ENCODE data around the gene ZNF600.
A peak's percentile ranks its signal among the peaks of the same experiment; 100 is the strongest.
"Not testable (repeated sequence)": the region's sequence is repeated elsewhere in the genome, so short reads cannot be mapped to it uniquely, and the experiment has no call there.

Gene ZNF600

DNA sequence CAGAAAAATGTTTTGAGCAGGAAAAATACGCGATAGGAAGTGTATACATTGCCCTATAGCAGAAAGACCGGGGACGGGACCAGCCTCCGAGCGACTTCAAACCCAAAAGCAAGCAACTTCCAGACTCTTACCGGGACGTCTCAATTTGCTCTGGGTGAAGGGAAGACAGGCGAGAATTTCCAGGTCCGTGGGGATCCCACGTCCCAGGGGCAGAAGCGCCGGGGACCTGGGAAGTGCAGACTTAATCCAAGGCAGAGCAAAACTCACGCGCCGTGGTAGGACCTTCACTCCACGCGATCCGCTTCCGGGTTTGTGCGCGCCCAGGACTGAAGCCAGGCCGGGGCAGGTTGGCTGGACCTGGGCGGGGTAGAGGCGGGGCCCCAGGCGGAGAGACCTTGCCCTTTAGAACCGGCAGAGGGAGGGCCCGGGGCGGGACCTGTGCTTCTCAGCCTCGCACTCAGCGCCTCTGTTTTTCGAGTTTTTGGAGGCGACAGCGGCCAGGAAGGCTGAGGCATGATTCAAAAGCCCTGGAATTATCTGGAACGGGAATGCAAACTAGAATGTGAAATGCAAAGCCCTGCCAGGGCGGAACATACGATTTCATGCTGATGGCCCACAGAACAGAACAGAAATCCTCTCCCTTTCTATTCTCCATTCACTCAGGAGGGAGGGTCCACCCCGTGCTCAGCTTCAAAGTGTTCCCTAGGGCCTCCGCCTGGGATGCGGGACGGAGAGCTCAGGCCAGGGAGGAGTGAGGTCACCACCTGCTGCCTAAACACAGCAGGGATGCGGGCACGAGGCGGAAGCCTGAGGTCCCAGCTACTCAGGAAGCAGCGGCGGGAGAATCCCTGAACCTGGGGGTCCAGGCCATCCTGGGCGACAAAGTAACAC, at the start of gene ZNF600:
Gene ZNF600, minus strand, starts transcription at position 328 of the 891 bp plus-strand sequence. CDS start 7,903 bp downstream, outside the sequence.
- Histone ChIP-seq H3K9ac (ENCODE audit: low read depth in 1 of 2, low read length in 2 of 2) (peak within 1 kb of the TSS; percentile 77 to 78), H3K27ac (ENCODE audit: low read depth, low read length) (peak within 1 kb of the TSS; percentile 42), H3K4me3 (ENCODE audit: low read depth in 1 of 2, low read length in 2 of 2) (peak within 1 kb of the TSS; percentile 89)
- not testable (repeated sequence) for H3K27me3 ChIP-seq (ENCODE audit: control insufficient read depth in 1 of 2, insufficient read depth in 2 of 2, low read length in 2 of 2); H3K36me3 ChIP-seq (ENCODE audit: control insufficient read depth in 1 of 2, insufficient read depth in 2 of 2, low read length in 2 of 2); H3K4me1 ChIP-seq (ENCODE audit: control insufficient read depth in 1 of 2, insufficient read depth in 2 of 2, low read length in 2 of 2); H3K9me3 ChIP-seq (ENCODE audit: control insufficient read depth in 1 of 2, low read length in 2 of 2)

GRCh38 chr19:52834289-52834688, 47.7 kb upstream of the ZNF600 start:
- H3K9ac ChIP-seq (ENCODE audit: low read depth in 1 of 2, low read length in 2 of 2); H3K27ac ChIP-seq (ENCODE audit: low read depth, low read length); H3K4me1 ChIP-seq (ENCODE audit: control insufficient read depth in 1 of 2, insufficient read depth in 2 of 2, low read length in 2 of 2); H3K4me3 ChIP-seq (ENCODE audit: low read depth in 1 of 2, low read length in 2 of 2); H3K27me3 ChIP-seq (ENCODE audit: control insufficient read depth in 1 of 2, insufficient read depth in 2 of 2, low read length in 2 of 2); H3K36me3 ChIP-seq (ENCODE audit: control insufficient read depth in 1 of 2, insufficient read depth in 2 of 2, low read length in 2 of 2): not testable (repeated sequence)
- peaks cover 43 to 58% of the 10 kb centered on the region in 2 donors for H3K9me3 ChIP-seq (ENCODE audit: control insufficient read depth in 1 of 2, low read length in 2 of 2)

- not testable (repeated sequence) for H3K36me3 ChIP-seq (ENCODE audit: control insufficient read depth in 1 of 2, insufficient read depth in 2 of 2, low read length in 2 of 2); H3K9ac ChIP-seq (ENCODE audit: low read depth in 1 of 2, low read length in 2 of 2); H3K4me1 ChIP-seq (ENCODE audit: control insufficient read depth in 1 of 2, insufficient read depth in 2 of 2, low read length in 2 of 2); H3K4me3 ChIP-seq (ENCODE audit: low read depth in 1 of 2, low read length in 2 of 2); H3K27ac ChIP-seq (ENCODE audit: low read depth, low read length); H3K27me3 ChIP-seq (ENCODE audit: control insufficient read depth in 1 of 2, insufficient read depth in 2 of 2, low read length in 2 of 2)
- H3K9me3 ChIP-seq (ENCODE audit: control insufficient read depth in 1 of 2, low read length in 2 of 2) = peaks cover 36 to 50% of the 10 kb centered on the region in 2 donors
Measured at GRCh38 chr19:52833541-52833940, 47.0 kb upstream of the ZNF600 start.

GRCh38 chr19:52829866-52830265, 43.3 kb upstream of the ZNF600 start:
- peaks cover 19 to 27% of the 10 kb centered on the region in 2 donors for H3K9me3 ChIP-seq (ENCODE audit: control insufficient read depth in 1 of 2, low read length in 2 of 2)
- H3K4me1 ChIP-seq (ENCODE audit: control insufficient read depth in 1 of 2, insufficient read depth in 2 of 2, low read length in 2 of 2); H3K27me3 ChIP-seq (ENCODE audit: control insufficient read depth in 1 of 2, insufficient read depth in 2 of 2, low read length in 2 of 2); H3K4me3 ChIP-seq (ENCODE audit: low read depth in 1 of 2, low read length in 2 of 2); H3K9ac ChIP-seq (ENCODE audit: low read depth in 1 of 2, low read length in 2 of 2); H3K27ac ChIP-seq (ENCODE audit: low read depth, low read length); H3K36me3 ChIP-seq (ENCODE audit: control insufficient read depth in 1 of 2, insufficient read depth in 2 of 2, low read length in 2 of 2): not testable (repeated sequence)

- H3K9ac ChIP-seq (ENCODE audit: low read depth in 1 of 2, low read length in 2 of 2) = no peak overlapping the region
- no peak overlapping the region for H3K4me3 ChIP-seq (ENCODE audit: low read depth in 1 of 2, low read length in 2 of 2)
- H3K36me3 ChIP-seq (ENCODE audit: control insufficient read depth in 1 of 2, insufficient read depth in 2 of 2, low read length in 2 of 2) = no peaks in the 10 kb centered on the region
- no peaks in the 10 kb centered on the region for H3K27me3 ChIP-seq (ENCODE audit: control insufficient read depth in 1 of 2, insufficient read depth in 2 of 2, low read length in 2 of 2)
- H3K4me1 ChIP-seq (ENCODE audit: control insufficient read depth in 1 of 2, insufficient read depth in 2 of 2, low read length in 2 of 2) = no peaks in the 10 kb centered on the region
- peaks cover 0 to 10% of the 10 kb centered on the region in 2 donors for H3K9me3 ChIP-seq (ENCODE audit: control insufficient read depth in 1 of 2, low read length in 2 of 2)
- no peak overlapping the region for H3K27ac ChIP-seq (ENCODE audit: low read depth, low read length)
Measured at GRCh38 chr19:52825765-52826164, 39.2 kb upstream of the ZNF600 start.

DNA sequence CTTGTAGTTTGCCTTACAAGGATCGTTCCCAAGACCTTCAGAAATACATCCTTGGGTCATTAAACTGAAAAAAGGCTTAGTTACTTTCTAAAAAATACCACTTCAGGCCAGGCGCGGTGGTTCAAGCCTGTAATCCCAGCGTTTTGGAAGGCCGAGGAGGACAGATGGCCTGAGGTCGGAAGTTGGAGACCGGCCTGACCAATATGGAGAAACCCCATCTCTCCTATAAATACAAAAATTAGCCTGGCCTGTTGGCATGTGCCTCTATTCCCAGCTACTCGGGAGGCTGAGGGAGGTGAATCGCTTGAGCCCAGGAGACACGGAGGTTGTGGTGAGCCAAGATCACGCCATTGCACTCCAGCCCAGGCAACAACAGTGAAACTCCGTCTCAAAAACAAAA, 37.1 kb upstream of the ZNF600 start:
- Histone ChIP-seq H3K4me1 (ENCODE audit: control insufficient read depth in 1 of 2, insufficient read depth in 2 of 2, low read length in 2 of 2) (no peaks in the 10 kb centered on the region), H3K9ac (ENCODE audit: low read depth in 1 of 2, low read length in 2 of 2) (no peak overlapping the region), H3K9me3 (ENCODE audit: control insufficient read depth in 1 of 2, low read length in 2 of 2) (peaks cover 0 to 8% of the 10 kb centered on the region in 2 donors), H3K27me3 (ENCODE audit: control insufficient read depth in 1 of 2, insufficient read depth in 2 of 2, low read length in 2 of 2) (no peaks in the 10 kb centered on the region), H3K4me3 (ENCODE audit: low read depth in 1 of 2, low read length in 2 of 2) (no peak overlapping the region), H3K27ac (ENCODE audit: low read depth, low read length) (no peak overlapping the region), H3K36me3 (ENCODE audit: control insufficient read depth in 1 of 2, insufficient read depth in 2 of 2, low read length in 2 of 2) (no peaks in the 10 kb centered on the region)

GRCh38 chr19:52821204-52821960, 34.8 kb upstream of the ZNF600 start, which contains the start of gene ZNF28:
Gene ZNF28 (minus strand): TSS chr19:52821633. CDS start chr19:52817958, 3,675 bp downstream.
- Histone ChIP-seq H3K9ac (ENCODE audit: low read depth in 1 of 2, low read length in 2 of 2) (peak within 1 kb of the TSS; percentile 57 to 59), H3K36me3 (ENCODE audit: control insufficient read depth in 1 of 2, insufficient read depth in 2 of 2, low read length in 2 of 2) (peaks cover 7 to 11% of the 10 kb centered on the region in 2 donors), H3K4me3 (ENCODE audit: low read depth in 1 of 2, low read length in 2 of 2) (peak within 1 kb of the TSS; percentile 62 to 82)
- not testable (repeated sequence) for H3K9me3 ChIP-seq (ENCODE audit: control insufficient read depth in 1 of 2, low read length in 2 of 2); H3K27ac ChIP-seq (ENCODE audit: low read depth, low read length); H3K27me3 ChIP-seq (ENCODE audit: control insufficient read depth in 1 of 2, insufficient read depth in 2 of 2, low read length in 2 of 2); H3K4me1 ChIP-seq (ENCODE audit: control insufficient read depth in 1 of 2, insufficient read depth in 2 of 2, low read length in 2 of 2)

GRCh38 chr19:52820472-52821203, 34.0 kb upstream of the ZNF600 start:
- not testable (repeated sequence) for H3K4me1 ChIP-seq (ENCODE audit: control insufficient read depth in 1 of 2, insufficient read depth in 2 of 2, low read length in 2 of 2); H3K27ac ChIP-seq (ENCODE audit: low read depth, low read length); H3K9me3 ChIP-seq (ENCODE audit: control insufficient read depth in 1 of 2, low read length in 2 of 2); H3K27me3 ChIP-seq (ENCODE audit: control insufficient read depth in 1 of 2, insufficient read depth in 2 of 2, low read length in 2 of 2)
- Histone ChIP-seq H3K36me3 (ENCODE audit: control insufficient read depth in 1 of 2, insufficient read depth in 2 of 2, low read length in 2 of 2) (peaks cover 7 to 16% of the 10 kb centered on the region in 2 donors), H3K4me3 (ENCODE audit: low read depth in 1 of 2, low read length in 2 of 2) (peak overlapping the region; percentile 62 to 82), H3K9ac (ENCODE audit: low read depth in 1 of 2, low read length in 2 of 2) (peak overlapping the region; percentile 57 to 59)

- Histone ChIP-seq H3K9ac (ENCODE audit: low read depth in 1 of 2, low read length in 2 of 2) (no peak overlapping the region), H3K27ac (ENCODE audit: low read depth, low read length) (no peak overlapping the region), H3K9me3 (ENCODE audit: control insufficient read depth in 1 of 2, low read length in 2 of 2) (peaks cover 24% of the 10 kb centered on the region in 2 donors), H3K4me3 (ENCODE audit: low read depth in 1 of 2, low read length in 2 of 2) (no peak overlapping the region), H3K27me3 (ENCODE audit: control insufficient read depth in 1 of 2, insufficient read depth in 2 of 2, low read length in 2 of 2) (no peaks in the 10 kb centered on the region), H3K4me1 (ENCODE audit: control insufficient read depth in 1 of 2, insufficient read depth in 2 of 2, low read length in 2 of 2) (no peaks in the 10 kb centered on the region), H3K36me3 (ENCODE audit: control insufficient read depth in 1 of 2, insufficient read depth in 2 of 2, low read length in 2 of 2) (peaks cover 7 to 40% of the 10 kb centered on the region in 2 donors)
Measured at GRCh38 chr19:52809801-52810200, 23.2 kb upstream of the ZNF600 start.

Data from duodenal mucosa (tissue), 2 donors.